KG1 (cell line): ENCODE measurements around the gene NID2.

Experiments
- DNase-seq: peaks from one replicate; lab custom pipeline; 2025; lab: John Stamatoyannopoulos, UW

Gene NID2

GRCh38 chr14:52029881-52030280, 39.0 kb downstream of the NID2 start:
- DNase-seq = no peak

GRCh38 chr14:52026901-52027300, 42.0 kb downstream of the NID2 start:
- no peak for DNase-seq

GRCh38 chr14:52026017-52026660, 42.7 kb downstream of the NID2 start:
- no peak for DNase-seq

- no peak for DNase-seq
Measured at GRCh38 chr14:52025310-52025709, 43.5 kb downstream of the NID2 start.

GRCh38 chr14:52023518-52023917, 45.3 kb downstream of the NID2 start:
- no peak for DNase-seq

- DNase-seq = no peak
Measured at GRCh38 chr14:52021957-52022600, 46.8 kb downstream of the NID2 start.

- DNase-seq = no peak
Measured at GRCh38 chr14:52020866-52021717, 47.8 kb downstream of the NID2 start.

- DNase-seq = no peak
Measured at GRCh38 chr14:52020161-52020714, 48.6 kb downstream of the NID2 start.

- no peak for DNase-seq
Measured at GRCh38 chr14:52018970-52019369, 49.9 kb downstream of the NID2 start.

GRCh38 chr14:52018252-52018651, 50.6 kb downstream of the NID2 start:
- no peak for DNase-seq

GRCh38 chr14:52015411-52016030, 53.3 kb downstream of the NID2 start:
- DNase-seq = no peak

GRCh38 chr14:52014601-52015267, 54.1 kb downstream of the NID2 start:
- DNase-seq = no peak

- DNase-seq = no peak
Measured at GRCh38 chr14:52013984-52014600, 54.8 kb downstream of the NID2 start.

GRCh38 chr14:52012635-52013034, 56.2 kb downstream of the NID2 start:
- DNase-seq = no peak

- DNase-seq = no peak
Measured at GRCh38 chr14:52011523-52011922, 57.3 kb downstream of the NID2 start.

GRCh38 chr14:52010173-52010693, 58.6 kb downstream of the NID2 start:
- DNase-seq = no peak

- DNase-seq = no peak
Measured at GRCh38 chr14:52008136-52008535, 60.7 kb downstream of the NID2 start.

- DNase-seq = no peak
Measured at GRCh38 chr14:52007637-52008036, 61.2 kb downstream of the NID2 start.

- no peak for DNase-seq
Measured at GRCh38 chr14:52007211-52007610, 61.6 kb downstream of the NID2 start.

- no peak for DNase-seq
Measured at GRCh38 chr14:52006361-52006760, 62.5 kb downstream of the NID2 start.

GRCh38 chr14:52005625-52006024, 63.2 kb downstream of the NID2 start:
- DNase-seq = no peak
